Amniotic stem cell (primary cell): Measurements from ENCODE around the gene DOCK3.
"Not testable (repeated sequence)": the region's sequence is repeated elsewhere in the genome, so short reads cannot be mapped to it uniquely, and the experiment has no call there.

Experiments used
- DNase-seq: peaks from one replicate; lab custom pipeline; 2025; lab: John Stamatoyannopoulos, UW

Gene DOCK3

GRCh38 chr3:51307945-51308607 is 633.3 kb downstream of the DOCK3 start:
- not testable (repeated sequence) for DNase-seq

- DNase-seq: no peak
Measured at GRCh38 chr3:51311055-51311454, 636.3 kb downstream of the DOCK3 start.

- no peak for DNase-seq
Measured at GRCh38 chr3:51328206-51328605, 653.5 kb downstream of the DOCK3 start.

- no peak for DNase-seq
Measured at GRCh38 chr3:51330046-51330445, 655.3 kb downstream of the DOCK3 start.

- no peak for DNase-seq
Measured at GRCh38 chr3:51332156-51332555, 657.4 kb downstream of the DOCK3 start.

GRCh38 chr3:51333021-51333420 is 658.3 kb downstream of the DOCK3 start:
- no peak for DNase-seq

GRCh38 chr3:51336261-51336660 is 661.5 kb downstream of the DOCK3 start:
- DNase-seq: no peak

GRCh38 chr3:51337666-51338065 is 662.9 kb downstream of the DOCK3 start:
- DNase-seq: no peak

- no peak for DNase-seq
Measured at GRCh38 chr3:51338632-51339031, 663.9 kb downstream of the DOCK3 start.

GRCh38 chr3:51340013-51340829 is 665.5 kb downstream of the DOCK3 start:
- DNase-seq: peak; percentile 73

- DNase-seq: no peak
Measured at GRCh38 chr3:51340989-51341636, 666.4 kb downstream of the DOCK3 start.

- peak; percentile 25 for DNase-seq
Measured at GRCh38 chr3:51343918-51344687, 669.4 kb downstream of the DOCK3 start.

- DNase-seq: no peak
Measured at GRCh38 chr3:51350751-51351150, 676.0 kb downstream of the DOCK3 start.

- no peak for DNase-seq
Measured at GRCh38 chr3:51353131-51353530, 678.4 kb downstream of the DOCK3 start.

GRCh38 chr3:51353691-51354090 is 679.0 kb downstream of the DOCK3 start:
- no peak for DNase-seq

- no peak for DNase-seq
Measured at GRCh38 chr3:51354172-51354571, 679.4 kb downstream of the DOCK3 start.

- no peak for DNase-seq
Measured at GRCh38 chr3:51354731-51355615, 680.2 kb downstream of the DOCK3 start.

- DNase-seq: no peak
Measured at GRCh38 chr3:51355891-51356578, 681.3 kb downstream of the DOCK3 start.

- no peak for DNase-seq
Measured at GRCh38 chr3:51357856-51358255, 683.1 kb downstream of the DOCK3 start.

GRCh38 chr3:51358981-51359380 is 684.3 kb downstream of the DOCK3 start:
- DNase-seq: no peak

GRCh38 chr3:51360806-51361205 is 686.1 kb downstream of the DOCK3 start:
- DNase-seq: no peak
